Heart right ventricle (tissue), 16 donors: ENCODE data around the gene PIR. TPM values are rescaled to one million over a fixed set of nuclear protein-coding genes. Genes with fewer than 3 reads are reported as not detected.

Experiments used
- ATAC-seq, 8 donors: fragments of 200-7000 bp; cut with Tn5 transposase; one replicate each; pipeline ENCODE4 v1.9.1; 2020; ENCODE audit warnings: mild to moderate bottlenecking in 8 of 8, moderate library complexity in 8 of 8, moderate number of reproducible peaks in 1 of 8
- DNase-seq, 2 donors: peaks; one replicate each; pipeline ENCODE4 v3.0.0-alpha.2; 2020
- H3K27ac ChIP-seq, 10 donors: fragments of 200-600 bp; sonication (generic) in 2 of 10; one replicate each; pipeline versions ENCODE4 v1.5.0 to v1.8.0; 2020 to 2022; ENCODE audit warnings: mild to moderate bottlenecking in 3 of 10
- H3K27me3 ChIP-seq, 7 donors: fragments of 200-600 bp; one replicate each; pipeline ENCODE4 v1.8.0; 2021 to 2022; ENCODE audit warnings: mild to moderate bottlenecking in 2 of 7
- H3K36me3 ChIP-seq, 9 donors: fragments of 200-600 bp; sonication (generic) in 1 of 9; one replicate each; pipeline versions ENCODE4 v1.5.0 to v1.8.0; 2020 to 2022; ENCODE audit warnings: mild to moderate bottlenecking in 2 of 9
- H3K4me1 ChIP-seq, 9 donors: fragments of 200-600 bp; sonication (generic) in 1 of 9; one replicate each; pipeline versions ENCODE4 v1.5.0 to v1.8.0; 2020 to 2022; ENCODE audit warnings: mild to moderate bottlenecking in 4 of 9
- H3K4me3 ChIP-seq, 10 donors: fragments of 200-600 bp; sonication (generic) in 2 of 10; one replicate each; pipeline versions ENCODE4 v1.5.0 to v1.8.0; 2020 to 2022; ENCODE audit warnings: mild to moderate bottlenecking in 7 of 10, moderate library complexity in 2 of 10
- H3K9me3 ChIP-seq, 11 donors: fragments of 200-600 bp in 10 of 11; sonication (generic) in 2 of 11; one replicate each; pipeline versions ENCODE4 v1.5.0 to v1.8.0; 2013 to 2022; ENCODE audit warnings: mild to moderate bottlenecking in 2 of 11, control low read depth in 1 of 11, moderate library complexity in 1 of 11
- WGBS, 2 donors: extraction: QIAGEN DNeasy Blood & Tissue Kit; methylation state at CpG; one replicate each; pipeline ENCODE4 v1.1.7; 2013; ENCODE audit warnings: inconsistent platforms in 1 of 2; 5-methylcytosine and 5-hydroxymethylcytosine counted together
- intact Hi-C, 10 donors: fragments of 100-400 bp; cut with DNase I; formaldehyde crosslinking; loops; one replicate each; pipeline versions ENCODE4 v1.11.1 to v1.14.2; 2022
- polyA plus RNA-seq, 2 donors: library from polyadenylated mRNA; stranded (reverse); fragments of 200-250 nt; gene quantifications; one replicate each; pipeline ENCODE4 v1.2.3, GENCODE V29; 2013
- total RNA-seq, 10 donors: library from RNA; stranded (reverse); fragmentation: NEBNext Ultra II Directional in 3 of 10; extraction: Animal tissue kit (Norgen Biotek cat#: 25700) in 3 of 10; gene quantifications; one replicate each; pipeline versions ENCODE4 v1.2.1 to v1.2.4, GENCODE V29; 2021 to 2023
- TF ChIP-seq, protein P1 (sequence below), 9 donors: fragments of 200-600 bp; sonication (generic) in 2 of 9; IDR thresholded peaks; one replicate each; pipeline versions ENCODE4 v1.5.0 to v1.8.0; 2021 to 2022; ENCODE audit warnings: antibody characterized with exemption in 9 of 9, mild to moderate bottlenecking in 5 of 9, moderate library complexity in 1 of 9
- donor health status: Arrhythmogenic right ventricular cardiomyopathy.
- donor health status: ischemic (EF 13 %, LVEDD 7.1; RV severe dilation, severe dysfunction).
- donor health status: healthy with polysubstance abuse.
- donor health status: DM: no; HTN: yes; CAD: no.
- donor health status: DM: no; HTN: no; CAD: no.
- donor health status: ischemic (EF 25% LVEDD 6.9; RV normal size, moderate dysfunction).
- donor health status: ischemic (EF 25% LVEDD 5.7; RV mildly dilated, moderate dysfunction).
- donor health status: healthy.
- donor health status: DM: yes; HTN: yes; CAD: no.
- donor health status: Ischemic cardiomyopathy.
- donor health status: ischemic (EF 35%, LVEDD 5.7; RV mildly dilated, moderate dysfunction).
- donor health status: nonischemic (EF 11% LVEDD 7.7; RV severe dilation, severe dysfunction).
- donor health status: DM: yes; HTN: yes; CAD: no.
- donor health status: PGD.
- donor health status: ischemic (EF 29% LVEDD 5.4; RV normal size, mild dysfunction).
- donor health status: nonischemic (EF 23%, LVEDD 6.1; RV moderate dilation, normal function).

The PIR gene
- total and polyA plus RNA-seq, 12 donors, result 4.9 to 17.8 (median 9.4) TPM

DNA sequence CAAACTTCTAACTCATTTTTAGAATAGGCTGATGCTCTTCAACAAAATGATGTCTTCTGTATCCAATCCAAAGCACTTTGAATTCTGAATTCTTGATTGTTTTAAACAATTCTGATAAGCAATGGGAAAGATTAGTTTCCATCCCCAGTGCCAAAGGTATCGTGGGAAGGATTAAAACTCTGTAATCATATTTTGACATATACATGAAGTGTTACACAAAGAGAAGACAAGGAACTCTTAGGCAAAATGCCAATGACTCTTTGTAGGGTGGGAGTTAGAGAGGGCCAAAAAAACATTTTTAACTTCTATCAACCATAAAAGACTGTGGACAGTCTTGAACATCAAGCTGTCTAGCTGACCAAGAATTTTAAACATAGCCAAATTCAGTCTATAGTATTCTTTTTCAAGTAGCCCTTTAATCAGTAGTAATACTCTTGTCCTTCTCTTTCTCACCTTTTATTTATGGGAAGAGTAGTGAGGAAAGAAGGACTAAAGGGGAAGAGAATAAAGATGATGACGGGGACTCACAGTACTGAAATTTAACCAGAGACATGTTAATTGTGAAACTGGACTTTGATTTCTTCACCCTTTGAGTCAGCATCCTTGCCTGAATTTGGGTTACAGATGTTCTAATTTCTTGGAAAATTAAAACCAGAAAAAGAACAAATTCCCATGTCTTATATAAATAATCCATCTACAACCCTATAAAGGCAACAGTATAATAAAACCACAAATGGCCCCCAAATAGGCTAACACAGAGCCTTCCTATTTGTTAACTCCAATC, 57.1 kb downstream of the PIR start:
- no peak for DNase-seq
- Histone ChIP-seq H3K9me3 (no peaks in the 10 kb centered on the region), H3K27me3 (peaks cover 0 to 25% (median 0%) of the 10 kb centered on the region in 7 donors), H3K36me3 (peaks cover 0 to 4% (median 0%) of the 10 kb centered on the region in 9 donors), H3K4me3 (no peak overlapping the region), H3K27ac (no peak overlapping the region), H3K4me1 (peaks cover 0 to 11% (median 0%) of the 10 kb centered on the region in 9 donors)
- TF ChIP-seq, protein P1, sequence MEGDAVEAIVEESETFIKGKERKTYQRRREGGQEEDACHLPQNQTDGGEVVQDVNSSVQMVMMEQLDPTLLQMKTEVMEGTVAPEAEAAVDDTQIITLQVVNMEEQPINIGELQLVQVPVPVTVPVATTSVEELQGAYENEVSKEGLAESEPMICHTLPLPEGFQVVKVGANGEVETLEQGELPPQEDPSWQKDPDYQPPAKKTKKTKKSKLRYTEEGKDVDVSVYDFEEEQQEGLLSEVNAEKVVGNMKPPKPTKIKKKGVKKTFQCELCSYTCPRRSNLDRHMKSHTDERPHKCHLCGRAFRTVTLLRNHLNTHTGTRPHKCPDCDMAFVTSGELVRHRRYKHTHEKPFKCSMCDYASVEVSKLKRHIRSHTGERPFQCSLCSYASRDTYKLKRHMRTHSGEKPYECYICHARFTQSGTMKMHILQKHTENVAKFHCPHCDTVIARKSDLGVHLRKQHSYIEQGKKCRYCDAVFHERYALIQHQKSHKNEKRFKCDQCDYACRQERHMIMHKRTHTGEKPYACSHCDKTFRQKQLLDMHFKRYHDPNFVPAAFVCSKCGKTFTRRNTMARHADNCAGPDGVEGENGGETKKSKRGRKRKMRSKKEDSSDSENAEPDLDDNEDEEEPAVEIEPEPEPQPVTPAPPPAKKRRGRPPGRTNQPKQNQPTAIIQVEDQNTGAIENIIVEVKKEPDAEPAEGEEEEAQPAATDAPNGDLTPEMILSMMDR (IDR thresholded peaks at IDR 0.05), result no peak
- ATAC-seq, result peak in 1 of 8 donors; percentile 37
- WGBS, 2 donors, result 52 to 67% methylated on average over 2 of the region's 2 CpGs
- intact Hi-C loops, result no loop called here

DNA sequence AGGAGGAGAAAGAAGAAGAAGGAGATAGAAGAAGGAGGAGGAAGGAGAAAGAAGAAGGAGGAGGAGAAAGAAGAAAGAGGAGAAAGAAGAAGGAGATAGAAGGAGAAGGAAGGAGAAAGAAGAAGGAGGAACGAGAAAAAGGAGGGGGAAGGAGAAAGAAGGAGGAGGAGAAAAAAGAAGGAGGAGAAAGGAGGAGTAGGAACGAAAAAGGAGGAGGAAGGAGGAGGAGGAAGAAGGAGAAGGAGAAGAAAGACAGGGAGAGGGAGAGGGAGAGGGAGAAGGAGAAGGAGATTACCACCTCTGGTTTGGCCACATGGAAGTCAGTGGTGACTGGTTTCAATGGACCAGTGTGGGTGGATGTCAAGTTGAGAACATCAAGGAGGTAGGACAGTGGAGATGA, 58.9 kb downstream of the PIR start:
- H3K27me3 ChIP-seq, result peaks cover 0 to 22% (median 0%) of the 10 kb centered on the region in 7 donors
- H3K36me3 ChIP-seq, result peaks cover 0 to 2% (median 0%) of the 10 kb centered on the region in 9 donors
- H3K27ac ChIP-seq, result no peak overlapping the region
- intact Hi-C loops, result no loop called here
- DNase-seq, result no peak
- WGBS, 2 donors, result 80 to 87% methylated on average over 2 of the region's 2 CpGs
- no peak for ATAC-seq
- no peak overlapping the region for H3K4me3 ChIP-seq
- TF ChIP-seq, protein P1 (IDR thresholded peaks at IDR 0.05), result no peak
- no peaks in the 10 kb centered on the region for H3K9me3 ChIP-seq
- peaks cover 0 to 15% (median 0%) of the 10 kb centered on the region in 9 donors for H3K4me1 ChIP-seq

DNA sequence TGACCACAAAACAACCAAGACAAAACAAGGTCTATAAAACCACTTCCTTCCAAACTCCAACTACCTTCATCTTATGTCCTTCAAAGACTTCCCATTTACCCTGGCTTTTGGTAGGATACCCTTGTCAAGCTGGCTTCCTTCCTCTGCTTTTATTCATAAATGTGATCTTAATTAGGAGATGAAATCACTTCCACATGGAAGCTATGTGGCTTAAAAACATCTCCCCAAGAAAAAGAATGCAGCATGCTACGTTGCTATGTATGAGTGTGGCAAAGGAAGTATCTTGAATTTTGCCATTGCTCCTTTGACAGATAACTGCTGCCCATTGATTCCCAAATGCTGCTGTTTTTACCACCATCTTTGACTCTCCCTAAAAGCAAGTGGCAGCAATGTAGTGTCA, 62.5 kb downstream of the PIR start:
- TF ChIP-seq, protein P1 (IDR thresholded peaks at IDR 0.05), result no peak
- H3K9me3 ChIP-seq, result no peaks in the 10 kb centered on the region
- WGBS, 2 donors, result 46 to 72% methylated on average over 1 of the region's 1 CpG
- ATAC-seq (no peak), DNase-seq (no peak)
- peaks cover 0 to 39% (median 0%) of the 10 kb centered on the region in 7 donors for H3K27me3 ChIP-seq
- H3K27ac ChIP-seq, result no peak overlapping the region
- no peak overlapping the region for H3K4me3 ChIP-seq
- intact Hi-C loops, result no loop called here
- peaks cover 0 to 6% (median 0%) of the 10 kb centered on the region in 9 donors for H3K4me1 ChIP-seq
- H3K36me3 ChIP-seq, result peaks cover 0 to 19% (median 0%) of the 10 kb centered on the region in 9 donors

DNA sequence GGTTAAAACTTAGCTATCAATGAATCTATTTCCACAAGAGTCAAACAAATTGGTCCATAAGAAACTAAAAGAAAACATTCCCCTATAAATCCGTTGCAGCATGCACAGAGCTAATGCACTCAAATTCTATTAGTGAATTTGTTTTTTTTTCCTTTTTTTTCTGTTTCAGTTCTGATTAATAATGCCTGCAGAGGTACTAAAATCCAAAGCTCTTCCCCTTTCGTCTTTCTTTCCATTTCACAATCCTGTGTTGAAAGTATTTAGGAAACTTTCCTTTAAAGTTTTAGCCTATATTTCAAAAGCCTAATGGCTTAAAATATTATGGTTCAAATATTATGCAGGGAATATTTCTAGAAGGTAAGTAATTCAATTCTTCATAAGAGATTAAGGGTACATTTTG, 63.1 kb downstream of the PIR start:
- Histone ChIP-seq H3K9me3 (no peaks in the 10 kb centered on the region), H3K27me3 (peaks cover 0 to 39% (median 0%) of the 10 kb centered on the region in 7 donors), H3K27ac (no peak overlapping the region), H3K4me1 (peaks cover 0 to 6% (median 0%) of the 10 kb centered on the region in 9 donors), H3K36me3 (peaks cover 0 to 21% (median 0%) of the 10 kb centered on the region in 9 donors), H3K4me3 (no peak overlapping the region)
- intact Hi-C loops, result no loop called here
- WGBS, 2 donors, result 88 to 94% methylated on average over 2 of the region's 2 CpGs
- DNase-seq (no peak), ATAC-seq (no peak)
- TF ChIP-seq, protein P1 (IDR thresholded peaks at IDR 0.05), result no peak
